Kidney tubule cell (primary cell): ENCODE measurements around the gene ADARB2.

Experiments
- DNase-seq: peaks from one replicate; pipeline ENCODE4 v3.0.0-alpha.2; 2018; ENCODE audit warnings: low spot score

ADARB2 gene

GRCh38 chr10:1255118-1255517, 482.2 kb downstream of the ADARB2 start:
- DNase-seq = no peak

GRCh38 chr10:1253523-1254353, 483.6 kb downstream of the ADARB2 start:
- no peak for DNase-seq

- DNase-seq = no peak
Observed at GRCh38 chr10:1251769-1252168, 485.6 kb downstream of the ADARB2 start.

GRCh38 chr10:1249142-1249920, 488.0 kb downstream of the ADARB2 start:
- no peak for DNase-seq

GRCh38 chr10:1248262-1248630, 489.1 kb downstream of the ADARB2 start:
- peak; percentile 28 for DNase-seq

GRCh38 chr10:1247598-1248261, 489.6 kb downstream of the ADARB2 start:
- DNase-seq = no peak

GRCh38 chr10:1244493-1244892, 492.8 kb downstream of the ADARB2 start:
- DNase-seq = no peak

GRCh38 chr10:1243486-1244234, 493.7 kb downstream of the ADARB2 start:
- no peak for DNase-seq

GRCh38 chr10:1242975-1243374, 494.4 kb downstream of the ADARB2 start:
- DNase-seq = no peak

- DNase-seq = no peak
Observed at GRCh38 chr10:1241973-1242935, 495.1 kb downstream of the ADARB2 start.

- no peak for DNase-seq
Observed at GRCh38 chr10:1241322-1241890, 495.9 kb downstream of the ADARB2 start.

- DNase-seq = peak; percentile 31
Observed at GRCh38 chr10:1240341-1240775, 497.0 kb downstream of the ADARB2 start.

- DNase-seq = no peak
Observed at GRCh38 chr10:1233031-1233430, 504.3 kb downstream of the ADARB2 start.

GRCh38 chr10:1232164-1232911, 505.0 kb downstream of the ADARB2 start:
- DNase-seq = no peak

GRCh38 chr10:1230592-1231275, 506.6 kb downstream of the ADARB2 start:
- DNase-seq = no peak

- no peak for DNase-seq
Observed at GRCh38 chr10:1230138-1230537, 507.2 kb downstream of the ADARB2 start.

- DNase-seq = no peak
Observed at GRCh38 chr10:1229574-1229973, 507.8 kb downstream of the ADARB2 start.

- no peak for DNase-seq
Observed at GRCh38 chr10:1229116-1229515, 508.2 kb downstream of the ADARB2 start.

- no peak for DNase-seq
Observed at GRCh38 chr10:1228467-1228975, 508.8 kb downstream of the ADARB2 start.
